Measurements from ENCODE around the gene IQSEC2.

The IQSEC2 gene

GRCh38 chrX:53265771-53266574 lies 15.4 kb downstream of the IQSEC2 start:
- DNase-seq = no peak

GRCh38 chrX:53263597-53264094 lies 17.7 kb downstream of the IQSEC2 start:
- no peak for DNase-seq

- no peak for DNase-seq
Observed at GRCh38 chrX:53262918-53263394, 18.4 kb downstream of the IQSEC2 start.

- no peak for DNase-seq
Observed at GRCh38 chrX:53262189-53262917, 19.0 kb downstream of the IQSEC2 start.

GRCh38 chrX:53261355-53261972 lies 19.9 kb downstream of the IQSEC2 start:
- DNase-seq = no peak

GRCh38 chrX:53260836-53261235 lies 20.5 kb downstream of the IQSEC2 start:
- no peak for DNase-seq

GRCh38 chrX:53257670-53258423 lies 23.5 kb downstream of the IQSEC2 start:
- DNase-seq = no peak

GRCh38 chrX:53257166-53257565 lies 24.2 kb downstream of the IQSEC2 start:
- DNase-seq = no peak

- DNase-seq = no peak
Observed at GRCh38 chrX:53256446-53257041, 24.8 kb downstream of the IQSEC2 start.

- no peak for DNase-seq
Observed at GRCh38 chrX:53255738-53256191, 25.6 kb downstream of the IQSEC2 start.

GRCh38 chrX:53254570-53255461 lies 26.6 kb downstream of the IQSEC2 start:
- DNase-seq = no peak

- DNase-seq = no peak
Observed at GRCh38 chrX:53253293-53254020, 27.9 kb downstream of the IQSEC2 start.

- DNase-seq = no peak
Observed at GRCh38 chrX:53251307-53251706, 30.1 kb downstream of the IQSEC2 start.

GRCh38 chrX:53250556-53250955 lies 30.8 kb downstream of the IQSEC2 start:
- no peak for DNase-seq

GRCh38 chrX:53249408-53250042 lies 31.9 kb downstream of the IQSEC2 start:
- no peak for DNase-seq

GRCh38 chrX:53247928-53248327 lies 33.5 kb downstream of the IQSEC2 start:
- no peak for DNase-seq

GRCh38 chrX:53246231-53246630 lies 35.2 kb downstream of the IQSEC2 start:
- no peak for DNase-seq

GRCh38 chrX:53244610-53245009 lies 36.8 kb downstream of the IQSEC2 start:
- DNase-seq = no peak

- no peak for DNase-seq
Observed at GRCh38 chrX:53242310-53242709, 39.1 kb downstream of the IQSEC2 start.

- DNase-seq = no peak
Observed at GRCh38 chrX:53241558-53241957, 39.8 kb downstream of the IQSEC2 start.

Measured in NCI-H1436 treated with DMSO at 0.1 percent for 48 hours (cell line).